ENCODE results near the gene PIEZO2.

Gene PIEZO2

GRCh38 chr18:11160313-11160712 lies 10.9 kb upstream of the PIEZO2 start:
- TF ChIP-seq EZH2phosphoT487 (conservative IDR thresholded peaks at IDR 0.05; ENCODE audit: low read length) (no peak), CTCF (IDR thresholded peaks at IDR 0.05; ENCODE audit: insufficient read depth, low read length, poor library complexity, severe bottlenecking) (no peak)
- Histone ChIP-seq H3F3A (ENCODE audit: insufficient read depth) (no peaks in the 10 kb centered on the region), H3K36me3 (ENCODE audit: low read length) (no peaks in the 10 kb centered on the region), H3K79me2 (ENCODE audit: insufficient read depth, low read length) (no peaks in the 10 kb centered on the region), H3K9me3 (ENCODE audit: insufficient read depth, low read length) (no peaks in the 10 kb centered on the region), H4K20me1 (ENCODE audit: low read depth, low read length) (no peaks in the 10 kb centered on the region), H3K9ac (ENCODE audit: low read length) (no peak overlapping the region), H3K27me3 (ENCODE audit: low read length) (no peaks in the 10 kb centered on the region), H3K4me2 (ENCODE audit: low read depth, low read length, poor library complexity, severe bottlenecking) (no peak overlapping the region), H3K9me2 (replicated peaks; ENCODE audit: insufficient read depth, low read length) (no peaks in the 10 kb centered on the region), H3K27ac (ENCODE audit: low read depth, low read length) (no peak overlapping the region), H3K4me3 (ENCODE audit: insufficient read depth, low read length, poor library complexity, severe bottlenecking) (no peak overlapping the region), H2AFZ (ENCODE audit: low read depth, low read length, severe bottlenecking) (no peak overlapping the region)

GRCh38 chr18:11159844-11160243 lies 10.5 kb upstream of the PIEZO2 start:
- H3K36me3 ChIP-seq (ENCODE audit: low read length) = no peaks in the 10 kb centered on the region
- H2AFZ ChIP-seq (ENCODE audit: low read depth, low read length, severe bottlenecking) = no peak overlapping the region
- H3K9ac ChIP-seq (ENCODE audit: low read length) = no peak overlapping the region
- no peaks in the 10 kb centered on the region for H3K27me3 ChIP-seq (ENCODE audit: low read length)
- no peak for TF ChIP-seq EZH2phosphoT487 (conservative IDR thresholded peaks at IDR 0.05; ENCODE audit: low read length)
- TF ChIP-seq CTCF (IDR thresholded peaks at IDR 0.05; ENCODE audit: insufficient read depth, low read length, poor library complexity, severe bottlenecking) = no peak
- H3K79me2 ChIP-seq (ENCODE audit: insufficient read depth, low read length) = no peaks in the 10 kb centered on the region
- no peaks in the 10 kb centered on the region for H3K9me2 ChIP-seq (replicated peaks; ENCODE audit: insufficient read depth, low read length)
- H3K4me2 ChIP-seq (ENCODE audit: low read depth, low read length, poor library complexity, severe bottlenecking) = no peak overlapping the region
- H3K4me3 ChIP-seq (ENCODE audit: insufficient read depth, low read length, poor library complexity, severe bottlenecking) = no peak overlapping the region
- no peaks in the 10 kb centered on the region for H4K20me1 ChIP-seq (ENCODE audit: low read depth, low read length)
- no peaks in the 10 kb centered on the region for H3F3A ChIP-seq (ENCODE audit: insufficient read depth)
- no peaks in the 10 kb centered on the region for H3K9me3 ChIP-seq (ENCODE audit: insufficient read depth, low read length)
- no peak overlapping the region for H3K27ac ChIP-seq (ENCODE audit: low read depth, low read length)

- Histone ChIP-seq H3K4me2 (ENCODE audit: low read depth, low read length, poor library complexity, severe bottlenecking) (no peak overlapping the region), H3K36me3 (ENCODE audit: low read length) (no peaks in the 10 kb centered on the region), H3K9me2 (replicated peaks; ENCODE audit: insufficient read depth, low read length) (no peaks in the 10 kb centered on the region), H2AFZ (ENCODE audit: low read depth, low read length, severe bottlenecking) (no peak overlapping the region), H3K9me3 (ENCODE audit: insufficient read depth, low read length) (no peaks in the 10 kb centered on the region), H3K9ac (ENCODE audit: low read length) (no peak overlapping the region), H4K20me1 (ENCODE audit: low read depth, low read length) (no peaks in the 10 kb centered on the region), H3F3A (ENCODE audit: insufficient read depth) (no peaks in the 10 kb centered on the region), H3K27ac (ENCODE audit: low read depth, low read length) (no peak overlapping the region), H3K79me2 (ENCODE audit: insufficient read depth, low read length) (no peaks in the 10 kb centered on the region), H3K27me3 (ENCODE audit: low read length) (no peaks in the 10 kb centered on the region), H3K4me3 (ENCODE audit: insufficient read depth, low read length, poor library complexity, severe bottlenecking) (no peak overlapping the region)
- TF ChIP-seq CTCF (IDR thresholded peaks at IDR 0.05; ENCODE audit: insufficient read depth, low read length, poor library complexity, severe bottlenecking) (no peak), EZH2phosphoT487 (conservative IDR thresholded peaks at IDR 0.05; ENCODE audit: low read length) (no peak)
Observed at GRCh38 chr18:11156978-11157377, 7.6 kb upstream of the PIEZO2 start.

Data from SU-DHL-6 (cell line).